Ectodermal cell (in vitro differentiated cells): ENCODE results near the gene GPATCH1.
"Not testable (repeated sequence)": the region's sequence is repeated elsewhere in the genome, so short reads cannot be mapped to it uniquely, and the experiment has no call there.

Source experiments
- H3K27ac ChIP-seq: 2 replicates; pipeline ENCODE4 v1.7.0; 2013; ENCODE audit warnings: mild to moderate bottlenecking, low read depth, low read length; ENCODE audit not compliant: insufficient read depth, poor library complexity, severe bottlenecking
- H3K27me3 ChIP-seq: 2 replicates; pipeline ENCODE4 v1.7.0; 2013; ENCODE audit warnings: mild to moderate bottlenecking, low read length; ENCODE audit not compliant: insufficient read depth, control insufficient read depth, poor library complexity, severe bottlenecking
- H3K36me3 ChIP-seq: one replicate; pipeline ENCODE4 v1.7.0; 2013; ENCODE audit warnings: low read length; ENCODE audit not compliant: control insufficient read depth, insufficient read depth
- H3K4me1 ChIP-seq: one replicate; pipeline ENCODE4 v1.7.0; 2013; ENCODE audit warnings: low read length; ENCODE audit not compliant: control insufficient read depth, insufficient read depth
- H3K4me3 ChIP-seq: 2 replicates; pipeline ENCODE4 v1.7.0; 2013; ENCODE audit warnings: low read depth, low read length, control low read depth; ENCODE audit not compliant: insufficient read depth
- H3K9me3 ChIP-seq: 2 replicates; pipeline ENCODE4 v1.7.0; 2013; ENCODE audit warnings: mild to moderate bottlenecking, low read length, moderate library complexity; ENCODE audit not compliant: control insufficient read depth
- WGBS, 2 experiments: methylation state at CpG; one replicate each; pipeline ENCODE4 v1.1.7; 2013; ENCODE audit warnings: missing lambda C conversion rate in 2 of 2; 5-methylcytosine and 5-hydroxymethylcytosine counted together

The GPATCH1 gene

GRCh38 chr19:33156334-33156733 lies 75.4 kb downstream of the GPATCH1 start:
- H3K36me3 ChIP-seq = no peaks in the 10 kb centered on the region
- H3K4me3 ChIP-seq = no peak overlapping the region
- no peaks in the 10 kb centered on the region for H3K4me1 ChIP-seq
- no peaks in the 10 kb centered on the region for H3K27me3 ChIP-seq
- WGBS, 2 experiments = 93 to 94% methylated on average over 5 of the region's 5 CpGs
- no peak overlapping the region for H3K27ac ChIP-seq
- no peaks in the 10 kb centered on the region for H3K9me3 ChIP-seq

GRCh38 chr19:33157906-33158305 lies 76.9 kb downstream of the GPATCH1 start:
- no peak overlapping the region for H3K4me3 ChIP-seq
- 90 to 91% methylated on average over 3 of the region's 3 CpGs for whole genome bisulfite sequencing, 2 experiments
- H3K9me3 ChIP-seq = no peaks in the 10 kb centered on the region
- H3K36me3 ChIP-seq = no peaks in the 10 kb centered on the region
- H3K27ac ChIP-seq = no peak overlapping the region
- H3K4me1 ChIP-seq = no peaks in the 10 kb centered on the region
- H3K27me3 ChIP-seq = no peaks in the 10 kb centered on the region

- Histone ChIP-seq H3K36me3 (no peaks in the 10 kb centered on the region), H3K4me1 (no peaks in the 10 kb centered on the region), H3K27me3 (no peaks in the 10 kb centered on the region), H3K9me3 (no peaks in the 10 kb centered on the region), H3K27ac (no peak overlapping the region), H3K4me3 (no peak overlapping the region)
- 93% methylated on average over 6 of the region's 6 CpGs for WGBS, 2 experiments
Observed at GRCh38 chr19:33158365-33158764, 77.4 kb downstream of the GPATCH1 start.

- no peak overlapping the region for H3K27ac ChIP-seq
- H3K27me3 ChIP-seq = no peaks in the 10 kb centered on the region
- no peak overlapping the region for H3K4me3 ChIP-seq
- no peaks in the 10 kb centered on the region for H3K36me3 ChIP-seq
- H3K9me3 ChIP-seq = no peaks in the 10 kb centered on the region
- 100% methylated on average over 4 of the region's 4 CpGs for WGBS, 2 experiments
- no peaks in the 10 kb centered on the region for H3K4me1 ChIP-seq
Observed at GRCh38 chr19:33159149-33159548, 78.2 kb downstream of the GPATCH1 start.

- H3K27me3 ChIP-seq = no peaks in the 10 kb centered on the region
- WGBS, 2 experiments = 93 to 95% methylated on average over 8 of the region's 8 CpGs
- no peaks in the 10 kb centered on the region for H3K9me3 ChIP-seq
- no peaks in the 10 kb centered on the region for H3K36me3 ChIP-seq
- H3K27ac ChIP-seq = no peak overlapping the region
- H3K4me3 ChIP-seq = no peak overlapping the region
- H3K4me1 ChIP-seq = no peaks in the 10 kb centered on the region
Observed at GRCh38 chr19:33159893-33160292, 78.9 kb downstream of the GPATCH1 start.

- 88 to 93% methylated on average over 4 of the region's 4 CpGs for WGBS, 2 experiments
- H3K27me3 ChIP-seq = no peaks in the 10 kb centered on the region
Observed at GRCh38 chr19:33161201-33161600, 80.2 kb downstream of the GPATCH1 start.

GRCh38 chr19:33163481-33163880 lies 82.5 kb downstream of the GPATCH1 start:
- peaks cover 2% of the 10 kb centered on the region for H3K9me3 ChIP-seq
- H3K36me3 ChIP-seq = no peaks in the 10 kb centered on the region
- H3K4me1 ChIP-seq = no peaks in the 10 kb centered on the region
- 91 to 98% methylated on average over 6 of the region's 6 CpGs for WGBS, 2 experiments
- H3K27me3 ChIP-seq = no peaks in the 10 kb centered on the region
- H3K27ac ChIP-seq = no peak overlapping the region
- H3K4me3 ChIP-seq = no peak overlapping the region

More at GRCh38 chr19:33161201-33161600, 80.2 kb downstream of the GPATCH1 start:
- H3K27ac ChIP-seq = no peak overlapping the region
- no peaks in the 10 kb centered on the region for H3K9me3 ChIP-seq
- no peaks in the 10 kb centered on the region for H3K36me3 ChIP-seq
- H3K4me1 ChIP-seq = no peaks in the 10 kb centered on the region
- no peak overlapping the region for H3K4me3 ChIP-seq

- H3K27ac ChIP-seq, H3K36me3 ChIP-seq, H3K27me3 ChIP-seq, H3K4me1 ChIP-seq, H3K4me3 ChIP-seq, H3K9me3 ChIP-seq: not testable (repeated sequence)
- 81 to 82% methylated on average over 6 of the region's 6 CpGs for WGBS, 2 experiments
Observed at GRCh38 chr19:33166037-33166436, 85.1 kb downstream of the GPATCH1 start.

GRCh38 chr19:33167438-33167837 lies 86.5 kb downstream of the GPATCH1 start:
- Histone ChIP-seq H3K27ac (no peak overlapping the region), H3K36me3 (no peaks in the 10 kb centered on the region), H3K9me3 (peaks cover 2% of the 10 kb centered on the region), H3K4me1 (no peaks in the 10 kb centered on the region), H3K27me3 (no peaks in the 10 kb centered on the region), H3K4me3 (no peak overlapping the region)
- WGBS, 2 experiments = 82 to 91% methylated on average over 1 of the region's 1 CpG

GRCh38 chr19:33168528-33168927 lies 87.5 kb downstream of the GPATCH1 start:
- no peaks in the 10 kb centered on the region for H3K27me3 ChIP-seq
- H3K36me3 ChIP-seq = no peaks in the 10 kb centered on the region
- WGBS, 2 experiments = 88% methylated on average over 1 of the region's 1 CpG
- peaks cover 7% of the 10 kb centered on the region for H3K4me1 ChIP-seq
- H3K4me3 ChIP-seq = no peak overlapping the region
- no peak overlapping the region for H3K27ac ChIP-seq
- peaks cover 2% of the 10 kb centered on the region for H3K9me3 ChIP-seq

GRCh38 chr19:33171222-33171795 lies 90.3 kb downstream of the GPATCH1 start:
- Histone ChIP-seq H3K36me3 (no peaks in the 10 kb centered on the region), H3K27me3 (no peaks in the 10 kb centered on the region)
- 88 to 94% methylated on average over 1 of the region's 1 CpG for WGBS, 2 experiments

More at GRCh38 chr19:33171222-33171795, 90.3 kb downstream of the GPATCH1 start:
- no peak overlapping the region for H3K4me3 ChIP-seq
- H3K4me1 ChIP-seq = peaks cover 14% of the 10 kb centered on the region
- no peak overlapping the region for H3K27ac ChIP-seq
- peaks cover 2% of the 10 kb centered on the region for H3K9me3 ChIP-seq
